Measurements from ENCODE around the gene FGF1.
A peak's percentile ranks its signal among the peaks of the same experiment; 100 is the strongest.

Gene FGF1

GRCh38 chr5:142685418-142686209 is at the start of gene FGF1:
Gene FGF1 (minus strand): TSS chr5:142686090. CDS start chr5:142614127, 71,963 bp downstream.
- DNase-seq, result peak; percentile 5

GRCh38 chr5:142727735-142728047 is 41.8 kb upstream of the FGF1 start:
- DNase-seq, result no peak

GRCh38 chr5:142726188-142726731 is 40.4 kb upstream of the FGF1 start:
- no peak for DNase-seq

GRCh38 chr5:142725231-142726187 is 39.6 kb upstream of the FGF1 start:
- DNase-seq, result no peak

GRCh38 chr5:142724821-142725220 is 38.9 kb upstream of the FGF1 start:
- no peak for DNase-seq

GRCh38 chr5:142722896-142723295 is 37.0 kb upstream of the FGF1 start:
- no peak for DNase-seq

GRCh38 chr5:142722146-142722545 is 36.3 kb upstream of the FGF1 start:
- no peak for DNase-seq

GRCh38 chr5:142720641-142721271 is 34.9 kb upstream of the FGF1 start:
- peak; percentile 81 for DNase-seq

GRCh38 chr5:142719836-142720370 is 34.0 kb upstream of the FGF1 start:
- no peak for DNase-seq

GRCh38 chr5:142717582-142718215 is 31.8 kb upstream of the FGF1 start:
- DNase-seq, result peak; percentile 33

- DNase-seq, result no peak
Measured at GRCh38 chr5:142716963-142717362, 31.1 kb upstream of the FGF1 start.

- DNase-seq, result no peak
Measured at GRCh38 chr5:142715291-142715690, 29.4 kb upstream of the FGF1 start.

GRCh38 chr5:142713121-142713706 is 27.3 kb upstream of the FGF1 start:
- DNase-seq, result peak; percentile 75

- no peak for DNase-seq
Measured at GRCh38 chr5:142703153-142703552, 17.3 kb upstream of the FGF1 start.

- no peak for DNase-seq
Measured at GRCh38 chr5:142701673-142702311, 15.9 kb upstream of the FGF1 start.

GRCh38 chr5:142700566-142700965 is 14.7 kb upstream of the FGF1 start:
- no peak for DNase-seq

GRCh38 chr5:142699184-142699720 is 13.4 kb upstream of the FGF1 start:
- DNase-seq, result peak; percentile 52

- no peak for DNase-seq
Measured at GRCh38 chr5:142698447-142699183, 12.7 kb upstream of the FGF1 start.

GRCh38 chr5:142697356-142698255 is 11.7 kb upstream of the FGF1 start:
- DNase-seq, result peak; percentile 24

All from NCI-H1105 treated with DMSO at 0.1 percent for 48 hours (cell line).